GM18870 (cell line): ENCODE results near the gene TANGO2.

ENCODE experiments used
- ATAC-seq: cut with Tn5 transposase; IDR thresholded peaks from one replicate; pipeline ENCODE4 v1.9.1; 2021; ENCODE audit warnings: moderate library complexity; ENCODE audit not compliant: unreplicated experiment

Gene TANGO2

GRCh38 chr22:20083157-20083890, 62.4 kb downstream of the TANGO2 start:
- no peak for ATAC-seq

GRCh38 chr22:20083891-20084546, 63.1 kb downstream of the TANGO2 start:
- ATAC-seq = no peak

GRCh38 chr22:20084547-20085413, 63.9 kb downstream of the TANGO2 start:
- ATAC-seq = no peak

DNA sequence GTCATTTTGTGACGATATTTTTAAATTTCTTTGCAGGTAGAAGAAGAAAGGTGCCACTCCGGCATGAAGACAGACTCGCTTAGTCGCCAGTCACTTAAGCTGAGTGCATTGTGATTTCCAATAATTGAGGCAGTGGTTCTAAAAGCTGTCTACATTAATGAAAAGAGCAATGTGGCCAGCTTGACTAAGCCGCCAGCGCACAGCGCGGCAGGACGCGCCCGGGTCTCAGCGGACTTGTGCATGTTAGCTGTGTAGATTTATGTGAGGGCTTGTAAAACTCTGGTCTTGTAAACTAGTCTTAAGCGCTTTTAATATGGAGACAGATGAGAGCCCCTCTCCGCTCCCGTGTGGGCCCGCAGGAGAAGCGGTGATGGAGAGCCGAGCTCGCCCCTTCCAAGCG, 64.7 kb downstream of the TANGO2 start:
- ATAC-seq = no peak

DNA sequence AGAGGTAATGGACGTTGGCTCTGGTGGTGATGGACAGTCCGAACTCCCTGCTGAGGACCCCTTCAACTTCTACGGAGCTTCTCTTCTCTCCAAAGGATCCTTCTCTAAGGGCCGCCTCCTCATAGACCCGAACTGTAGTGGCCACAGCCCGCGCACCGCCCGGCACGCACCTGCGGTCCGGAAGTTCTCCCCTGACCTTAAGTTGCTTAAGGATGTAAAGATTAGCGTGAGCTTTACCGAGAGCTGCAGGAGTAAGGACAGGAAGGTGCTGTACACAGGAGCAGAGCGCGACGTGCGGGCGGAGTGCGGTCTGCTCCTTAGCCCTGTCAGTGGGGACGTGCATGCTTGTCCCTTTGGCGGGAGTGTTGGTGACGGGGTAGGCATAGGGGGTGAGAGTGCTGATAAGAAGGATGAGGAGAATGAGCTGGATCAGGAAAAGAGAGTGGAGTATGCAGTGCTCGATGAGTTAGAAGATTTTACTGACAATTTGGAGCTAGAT, 65.2 kb downstream of the TANGO2 start:
- ATAC-seq = no peak

GRCh38 chr22:20086763-20087162, 65.9 kb downstream of the TANGO2 start:
- no peak for ATAC-seq

GRCh38 chr22:20087319-20088262, 66.7 kb downstream of the TANGO2 start:
- no peak for ATAC-seq

GRCh38 chr22:20088263-20088648, 67.3 kb downstream of the TANGO2 start:
- no peak for ATAC-seq

DNA sequence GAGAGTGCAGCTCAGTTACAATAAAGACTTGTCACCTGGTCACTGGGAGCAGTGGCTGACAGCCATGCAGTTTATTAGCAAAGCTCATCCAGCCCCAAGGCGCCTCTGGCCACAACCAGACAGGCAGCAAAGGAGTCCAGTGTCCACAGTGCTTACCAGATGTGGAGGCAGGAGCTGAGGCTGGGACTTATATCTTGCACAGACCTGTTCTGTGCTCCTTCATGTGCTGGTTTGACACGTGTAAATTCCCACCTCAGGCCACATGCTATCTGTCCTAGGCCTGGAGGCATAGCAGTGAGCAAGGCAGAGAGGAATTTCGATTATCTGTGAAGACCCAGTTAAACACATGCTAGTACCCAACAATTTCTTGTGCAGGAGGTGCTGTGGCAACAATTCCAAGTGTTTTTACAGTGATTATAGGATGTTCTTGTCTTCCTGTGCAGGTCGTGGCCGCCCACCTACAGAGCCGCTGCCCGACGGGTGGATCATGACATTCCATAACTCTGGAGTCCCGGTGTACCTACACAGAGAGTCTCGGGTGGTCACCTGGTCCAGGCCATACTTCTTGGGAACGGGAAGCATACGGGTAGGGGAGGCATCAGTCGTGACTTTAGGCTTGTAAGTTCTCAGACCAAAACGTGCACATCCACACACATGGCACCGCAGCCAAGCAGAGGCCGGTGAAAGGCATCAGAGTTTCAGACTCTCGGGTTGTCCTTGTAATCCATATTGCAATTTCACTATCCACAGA, 68.5 kb downstream of the TANGO2 start:
- ATAC-seq = no peak

DNA sequence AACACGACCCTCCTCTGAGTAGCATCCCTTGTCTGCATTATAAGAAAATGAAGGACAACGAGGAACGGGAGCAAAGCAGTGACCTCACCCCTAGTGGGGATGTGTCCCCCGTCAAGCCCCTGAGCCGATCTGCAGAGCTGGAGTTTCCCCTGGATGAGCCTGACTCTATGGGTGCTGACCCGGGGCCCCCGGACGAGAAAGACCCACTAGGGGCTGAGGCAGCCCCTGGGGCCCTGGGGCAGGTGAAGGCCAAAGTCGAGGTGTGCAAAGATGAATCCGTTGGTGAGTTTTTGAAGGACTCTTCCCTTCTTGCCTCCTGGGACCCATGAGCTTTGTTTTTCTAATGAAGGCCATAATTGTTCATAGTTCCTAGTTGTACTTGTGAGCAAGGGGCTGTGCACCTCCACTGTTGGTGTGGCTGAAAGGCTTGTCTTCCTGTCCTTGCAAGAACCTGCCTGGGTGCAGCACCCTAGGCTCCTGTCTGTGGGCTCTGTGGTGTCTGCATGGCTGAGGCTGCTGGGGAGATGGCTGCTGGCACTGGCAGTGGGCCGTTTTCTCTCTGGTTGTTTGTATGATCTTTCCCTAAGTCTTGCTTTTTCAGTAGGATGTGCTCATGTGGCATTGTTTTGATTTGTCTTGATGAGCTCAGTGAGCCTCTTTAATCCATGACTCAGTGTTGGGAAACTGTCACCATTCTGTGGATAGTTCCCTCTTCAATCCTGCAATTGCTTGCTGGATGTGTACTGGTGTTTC, 69.2 kb downstream of the TANGO2 start:
- no peak for ATAC-seq

DNA sequence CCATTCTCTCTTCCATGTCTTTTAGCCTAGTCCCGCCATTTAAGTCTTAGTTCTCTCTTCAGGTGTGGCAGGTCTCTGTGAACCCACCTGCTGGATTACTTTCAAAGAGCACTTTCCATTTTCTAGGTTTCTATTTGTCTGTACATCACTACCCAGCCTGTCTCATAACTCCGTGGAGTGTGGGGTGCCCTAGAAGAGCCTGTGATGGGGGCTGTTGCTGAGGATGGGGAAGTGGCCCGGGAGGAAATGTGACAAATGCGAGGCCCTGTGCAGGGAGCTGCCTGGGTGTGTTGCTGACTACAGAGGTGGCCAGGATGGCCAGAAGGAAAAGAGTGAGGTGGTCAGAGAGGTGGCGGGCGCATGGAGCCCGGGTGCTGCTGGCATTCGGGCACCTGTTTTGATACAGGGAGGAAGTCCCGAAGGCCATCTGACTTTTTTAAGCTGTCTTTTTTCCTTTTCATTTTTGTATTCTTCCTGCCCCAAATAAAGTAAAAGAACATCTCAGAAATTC, 69.9 kb downstream of the TANGO2 start:
- ATAC-seq = no peak

DNA sequence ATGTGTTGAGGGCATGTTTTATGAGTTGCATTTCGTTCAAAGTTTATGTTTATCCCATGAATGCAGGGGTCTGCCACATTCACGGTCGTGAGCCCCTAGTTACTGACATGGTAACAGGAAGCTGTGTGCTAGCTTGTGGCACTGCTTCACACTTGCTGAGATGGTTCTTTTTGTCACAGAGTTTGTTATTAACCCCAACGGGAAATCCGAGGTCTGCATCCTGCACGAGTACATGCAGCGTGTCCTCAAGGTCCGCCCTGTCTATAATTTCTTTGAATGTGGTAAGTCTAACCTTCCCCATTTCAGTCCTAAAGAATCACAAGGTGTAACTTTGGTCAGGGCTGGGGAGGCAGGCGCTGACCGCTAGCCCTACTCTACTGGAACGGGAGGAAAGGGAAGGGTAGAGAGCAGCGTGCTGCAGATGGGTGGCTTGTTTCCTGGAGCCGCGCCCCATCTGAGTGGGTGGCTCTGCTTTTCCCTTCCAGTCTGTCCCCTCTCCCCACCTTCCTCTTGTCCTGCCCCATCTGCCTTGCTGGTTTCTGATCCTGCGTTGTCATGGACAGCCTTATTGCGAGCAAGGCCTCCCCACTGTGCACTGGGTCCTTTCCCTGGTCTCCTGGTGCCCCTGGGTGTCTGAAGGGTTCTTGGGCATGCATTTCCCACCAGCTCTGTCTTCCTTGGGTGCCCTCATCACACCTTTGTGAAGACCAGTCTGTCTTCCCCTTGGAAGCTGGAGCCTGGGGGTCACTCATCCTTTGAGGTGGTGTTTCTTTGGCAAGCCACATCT, 71.0 kb downstream of the TANGO2 start:
- ATAC-seq = no peak

GRCh38 chr22:20092477-20092854, 71.6 kb downstream of the TANGO2 start:
- ATAC-seq = no peak

DNA sequence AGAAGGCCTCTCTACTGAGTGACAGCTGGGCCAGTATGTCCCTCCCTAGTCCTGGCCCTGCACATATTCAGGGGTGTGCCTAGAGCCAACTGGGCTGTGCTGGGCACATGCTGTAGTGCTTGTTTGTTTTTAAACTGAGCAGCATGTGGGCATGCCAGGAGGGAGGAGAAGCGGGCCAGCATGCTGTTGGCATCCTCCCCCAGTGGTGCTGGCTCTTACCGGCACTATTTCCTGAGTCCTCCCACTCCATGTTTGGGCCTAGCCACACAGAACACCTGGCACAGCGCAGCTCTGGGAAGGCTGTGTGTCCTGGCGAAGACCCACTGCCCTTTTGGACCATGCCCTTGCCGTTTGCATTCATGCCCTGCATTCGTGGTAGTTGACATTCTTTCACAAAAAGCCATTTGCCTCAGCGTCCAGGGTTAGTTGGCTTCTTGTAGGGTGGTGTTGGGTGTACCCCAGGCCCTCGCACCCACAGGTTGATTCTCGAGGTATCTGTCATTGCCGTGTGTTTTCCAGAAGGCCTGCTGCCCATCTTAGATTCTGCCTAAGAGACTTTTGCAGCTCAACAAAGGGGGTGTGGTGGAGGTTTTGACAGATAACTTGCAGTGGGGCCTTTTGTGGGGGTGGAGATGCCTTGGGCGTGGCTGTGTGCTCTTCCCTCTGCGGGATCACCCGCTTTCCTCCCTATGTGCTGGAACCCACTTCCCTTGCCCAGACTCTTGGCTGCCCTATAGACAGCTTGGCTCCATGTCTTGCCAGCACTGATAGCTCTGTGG, 72.7 kb downstream of the TANGO2 start:
- ATAC-seq = no peak

DNA sequence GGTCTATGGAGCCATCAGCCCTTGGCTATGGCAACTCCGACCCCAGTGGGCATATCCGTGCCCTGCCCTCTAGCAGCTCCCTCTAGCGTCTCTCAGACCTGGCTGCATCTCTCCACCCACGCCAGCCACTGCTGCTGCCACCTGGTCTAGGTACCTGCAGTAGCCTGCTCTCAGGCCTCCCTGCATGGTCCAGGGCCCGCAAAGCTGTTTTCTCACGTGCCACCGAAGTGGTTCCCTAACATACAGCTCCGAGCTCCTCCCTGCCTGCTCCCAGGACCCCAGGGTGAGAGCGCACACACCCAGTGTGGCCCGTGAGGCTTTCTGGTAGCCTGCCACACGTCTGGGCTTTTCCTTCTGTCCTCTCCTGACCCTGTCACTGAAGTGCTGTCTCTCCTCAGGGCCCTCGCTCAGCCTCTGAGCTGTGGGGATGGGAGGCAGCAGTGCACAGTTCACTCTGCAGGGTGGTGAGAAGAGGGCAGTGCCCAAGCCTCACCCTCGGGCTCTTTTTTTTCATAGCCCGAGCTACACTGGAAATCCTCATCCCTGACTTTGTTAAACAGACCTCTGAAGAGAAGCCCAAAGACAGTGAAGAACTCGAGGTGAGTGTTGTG, 73.4 kb downstream of the TANGO2 start:
- ATAC-seq = no peak

DNA sequence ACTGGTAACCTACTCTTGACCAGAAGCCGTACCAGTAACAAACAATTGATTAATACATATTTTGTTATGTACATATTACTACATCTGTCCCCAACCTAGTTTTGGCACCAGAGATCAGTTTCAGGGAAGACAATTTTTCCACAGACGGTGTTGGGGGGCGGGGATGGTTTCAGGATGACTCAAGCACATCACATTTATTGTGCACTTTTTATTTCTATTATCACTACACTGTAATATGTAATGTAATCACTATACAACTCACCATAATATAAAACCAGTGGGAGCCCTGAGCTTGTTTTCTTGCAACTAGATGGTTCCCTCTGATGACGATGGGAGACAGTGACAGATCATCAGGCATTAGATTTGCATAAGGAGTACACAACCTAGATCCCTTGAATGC, 74.6 kb downstream of the TANGO2 start:
- no peak for ATAC-seq
